KMS-11 (cell line): ENCODE measurements around the gene ZC2HC1C.

Experiments used
- H2AFZ ChIP-seq: fragments of 200-600 bp; sonication (generic); 2 replicates; pipeline ENCODE4 v1.6.1; 2016; ENCODE audit warnings: antibody characterized with exemption, mixed run types, low read depth
- H3K27ac ChIP-seq: fragments of 200-600 bp; sonication (generic); 2 replicates; pipeline ENCODE4 v1.6.1; 2016; ENCODE audit warnings: mild to moderate bottlenecking, mixed run types
- H3K27me3 ChIP-seq: fragments of 200-600 bp; sonication (generic); 2 replicates; pipeline ENCODE4 v1.6.1; 2017; ENCODE audit warnings: mild to moderate bottlenecking, low read depth, mixed run types, moderate library complexity; ENCODE audit not compliant: insufficient read depth
- H3K36me3 ChIP-seq: fragments of 200-600 bp; sonication (generic); 2 replicates; pipeline ENCODE4 v1.6.1; 2017; ENCODE audit warnings: mild to moderate bottlenecking, mixed run types; ENCODE audit not compliant: insufficient read depth
- H3K4me1 ChIP-seq: fragments of 200-600 bp; sonication (generic); 2 replicates; pipeline ENCODE4 v1.6.1; 2016; ENCODE audit warnings: mild to moderate bottlenecking, low read depth, mixed run types; ENCODE audit not compliant: poor library complexity, severe bottlenecking
- H3K4me2 ChIP-seq: fragments of 200-600 bp; sonication (generic); 2 replicates; pipeline ENCODE4 v1.7.0; 2016; ENCODE audit warnings: mild to moderate bottlenecking, mixed run types
- H3K4me3 ChIP-seq: fragments of 200-600 bp; sonication (generic); IDR thresholded peaks from 2 replicates; pipeline ENCODE4 v1.6.1; 2017; ENCODE audit warnings: low read depth, low read length, mixed read lengths; ENCODE audit not compliant: insufficient read depth
- H3K79me2 ChIP-seq: fragments of 200-600 bp; sonication (generic); 2 replicates; pipeline ENCODE4 v1.6.1; 2016; ENCODE audit warnings: low read depth, mixed run types; ENCODE audit not compliant: insufficient read depth
- H3K9ac ChIP-seq: fragments of 200-600 bp; sonication (generic); 2 replicates; pipeline ENCODE4 v1.6.1; 2016; ENCODE audit warnings: mild to moderate bottlenecking, mixed run types
- H4K20me1 ChIP-seq: fragments of 200-600 bp; sonication (generic); 2 replicates; pipeline ENCODE4 v1.6.1; 2016; ENCODE audit warnings: mild to moderate bottlenecking, mixed run types; ENCODE audit not compliant: insufficient read depth
- TF ChIP-seq, protein P1 (sequence below): fragments of 200-600 bp; sonication (generic); conservative IDR thresholded peaks from 2 replicates; pipeline ENCODE4 v1.6.1; 2017; ENCODE audit warnings: low read depth, mild to moderate bottlenecking, antibody characterized with exemption, low read length, moderate library complexity, mixed read lengths

The ZC2HC1C gene

GRCh38 chr14:75121552-75121951 lies 52.1 kb downstream of the ZC2HC1C start:
- no peak overlapping the region for H3K4me3 ChIP-seq
- H4K20me1 ChIP-seq: no peaks in the 10 kb centered on the region
- H3K9ac ChIP-seq: no peak overlapping the region
- TF ChIP-seq, protein P1, sequence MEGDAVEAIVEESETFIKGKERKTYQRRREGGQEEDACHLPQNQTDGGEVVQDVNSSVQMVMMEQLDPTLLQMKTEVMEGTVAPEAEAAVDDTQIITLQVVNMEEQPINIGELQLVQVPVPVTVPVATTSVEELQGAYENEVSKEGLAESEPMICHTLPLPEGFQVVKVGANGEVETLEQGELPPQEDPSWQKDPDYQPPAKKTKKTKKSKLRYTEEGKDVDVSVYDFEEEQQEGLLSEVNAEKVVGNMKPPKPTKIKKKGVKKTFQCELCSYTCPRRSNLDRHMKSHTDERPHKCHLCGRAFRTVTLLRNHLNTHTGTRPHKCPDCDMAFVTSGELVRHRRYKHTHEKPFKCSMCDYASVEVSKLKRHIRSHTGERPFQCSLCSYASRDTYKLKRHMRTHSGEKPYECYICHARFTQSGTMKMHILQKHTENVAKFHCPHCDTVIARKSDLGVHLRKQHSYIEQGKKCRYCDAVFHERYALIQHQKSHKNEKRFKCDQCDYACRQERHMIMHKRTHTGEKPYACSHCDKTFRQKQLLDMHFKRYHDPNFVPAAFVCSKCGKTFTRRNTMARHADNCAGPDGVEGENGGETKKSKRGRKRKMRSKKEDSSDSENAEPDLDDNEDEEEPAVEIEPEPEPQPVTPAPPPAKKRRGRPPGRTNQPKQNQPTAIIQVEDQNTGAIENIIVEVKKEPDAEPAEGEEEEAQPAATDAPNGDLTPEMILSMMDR: no peak
- H3K36me3 ChIP-seq: no peaks in the 10 kb centered on the region
- no peak overlapping the region for H3K27ac ChIP-seq
- H3K4me1 ChIP-seq: peaks cover 6% of the 10 kb centered on the region
- no peak overlapping the region for H3K4me2 ChIP-seq
- no peak overlapping the region for H2AFZ ChIP-seq
- H3K79me2 ChIP-seq: 0 out of 2 replicates have a peak, but pooled peaks cover 4% of the 10 kb centered on the region
- no peaks in the 10 kb centered on the region for H3K27me3 ChIP-seq

GRCh38 chr14:75123991-75124390 lies 54.5 kb downstream of the ZC2HC1C start:
- Histone ChIP-seq H4K20me1 (no peaks in the 10 kb centered on the region), H3K4me3 (no peak overlapping the region), H3K4me1 (peaks cover 19% of the 10 kb centered on the region), H3K79me2 (0 out of 2 replicates have a peak, but pooled peaks cover 4% of the 10 kb centered on the region), H3K27me3 (no peaks in the 10 kb centered on the region), H3K9ac (no peak overlapping the region), H3K4me2 (no peak overlapping the region), H2AFZ (no peak overlapping the region), H3K36me3 (no peaks in the 10 kb centered on the region), H3K27ac (no peak overlapping the region)
- TF ChIP-seq, protein P1: no peak

DNA sequence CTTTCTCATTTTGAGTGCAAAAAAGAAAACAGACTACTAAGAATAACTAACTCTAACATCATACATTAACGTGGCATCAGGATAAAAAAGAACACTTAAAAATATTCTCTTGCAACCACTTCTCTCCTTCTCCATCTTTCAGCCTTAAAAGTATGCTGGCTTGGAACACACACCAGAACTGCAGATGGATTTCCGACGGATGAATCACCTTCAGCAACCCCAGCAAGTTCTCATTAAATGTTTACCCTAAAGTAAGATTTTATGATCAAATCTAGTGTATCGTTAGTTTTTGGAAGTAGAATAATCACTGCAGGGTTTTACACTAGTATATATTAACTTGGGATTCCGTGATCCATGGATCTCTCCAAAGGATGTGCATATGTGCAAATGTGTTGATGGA lies 56.2 kb downstream of the ZC2HC1C start:
- Histone ChIP-seq H3K4me2 (peak overlapping the region; percentile 80), H3K79me2 (0 out of 2 replicates have a peak, but pooled peaks cover 4% of the 10 kb centered on the region), H3K4me3 (no peak overlapping the region), H3K27me3 (no peaks in the 10 kb centered on the region), H3K4me1 (peaks cover 20% of the 10 kb centered on the region), H3K36me3 (no peaks in the 10 kb centered on the region), H2AFZ (no peak overlapping the region), H4K20me1 (no peaks in the 10 kb centered on the region), H3K27ac (no peak overlapping the region), H3K9ac (peak overlapping the region; percentile 87; the same call in 1 of the 2 replicates)
- TF ChIP-seq, protein P1: no peak

DNA sequence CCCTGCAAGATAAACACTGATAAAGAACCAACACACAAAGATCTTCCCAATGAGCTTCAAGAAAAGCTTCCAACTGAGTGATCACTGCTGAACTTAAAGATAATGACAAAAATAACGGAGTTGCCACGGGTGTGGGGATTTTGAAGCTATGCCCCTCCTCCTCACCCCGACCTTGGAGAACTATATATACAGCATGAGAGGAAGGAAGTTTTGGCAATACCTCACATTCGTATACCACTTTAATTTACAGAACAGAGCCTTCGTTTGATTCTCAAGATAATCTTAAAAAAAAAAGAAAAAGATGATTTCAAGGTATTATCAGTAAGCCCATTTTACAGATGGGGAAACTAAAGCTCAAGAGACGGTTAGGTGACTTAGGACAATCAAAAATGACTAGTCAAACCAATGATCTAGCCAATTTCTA lies 56.7 kb downstream of the ZC2HC1C start:
- peak overlapping the region; percentile 85; the same call in 1 of the 2 replicates for H2AFZ ChIP-seq
- H3K36me3 ChIP-seq: no peaks in the 10 kb centered on the region
- no peak overlapping the region for H3K4me3 ChIP-seq
- no peaks in the 10 kb centered on the region for H4K20me1 ChIP-seq
- peak overlapping the region; percentile 68 for H3K27ac ChIP-seq
- peak overlapping the region; percentile 87 for H3K9ac ChIP-seq
- 0 out of 2 replicates have a peak, but pooled peaks cover 4% of the 10 kb centered on the region for H3K79me2 ChIP-seq
- H3K4me2 ChIP-seq: peak overlapping the region; percentile 80
- H3K27me3 ChIP-seq: no peaks in the 10 kb centered on the region
- TF ChIP-seq, protein P1: no peak
- H3K4me1 ChIP-seq: peaks cover 20% of the 10 kb centered on the region
